ENCODE results near the gene WDR62.

WDR62 gene

DNA sequence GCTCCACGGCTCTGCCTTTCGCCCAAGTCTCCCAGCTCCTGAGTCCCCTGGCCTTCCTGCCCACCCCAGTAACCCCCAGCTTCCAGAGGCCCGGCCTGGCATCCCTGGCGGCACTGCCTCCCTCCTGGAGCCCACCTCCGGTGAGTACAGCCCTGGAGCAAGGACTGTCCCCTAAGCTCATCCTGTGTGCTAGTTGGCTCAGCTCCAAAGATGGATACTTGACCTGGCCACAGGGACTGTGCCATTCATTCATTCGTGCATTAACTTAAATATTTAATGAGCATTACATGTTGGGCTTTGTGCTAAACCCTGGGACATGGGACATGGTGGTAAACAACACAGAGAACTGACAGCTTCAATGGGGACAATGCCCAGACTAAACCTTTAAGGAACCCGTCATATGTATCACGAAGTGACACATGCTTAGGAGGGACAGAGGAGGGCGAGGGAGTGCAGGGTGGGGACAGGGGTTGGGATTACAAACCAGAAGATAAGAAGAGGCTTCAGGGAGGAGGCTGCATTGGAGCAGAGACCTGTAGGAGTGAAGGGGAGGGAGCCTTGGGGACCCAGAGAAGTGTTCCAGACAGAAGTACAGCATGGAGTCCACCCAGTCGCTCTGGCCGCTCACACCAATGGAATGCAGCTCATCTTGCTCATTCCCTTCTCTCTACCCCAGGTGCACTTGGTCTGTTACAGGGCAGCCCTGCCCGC lies 49.3 kb downstream of the WDR62 start:
- H3K9ac ChIP-seq (ENCODE audit: low read length), result no peak overlapping the region
- no peak for DNase-seq (ENCODE audit: low read depth)
- no peaks in the 10 kb centered on the region for H3K36me3 ChIP-seq (ENCODE audit: control insufficient read depth, insufficient read depth, low read length, severe bottlenecking)
- H3K4me1 ChIP-seq (ENCODE audit: control insufficient read depth, insufficient read depth, low read length), result no peaks in the 10 kb centered on the region
- no peaks in the 10 kb centered on the region for H3K27me3 ChIP-seq (replicated peaks; ENCODE audit: control insufficient read depth, insufficient read depth, low read length)
- no peak overlapping the region for H3K4me3 ChIP-seq (ENCODE audit: low read length)
- H3K9me3 ChIP-seq (ENCODE audit: control insufficient read depth, low read length), result no peaks in the 10 kb centered on the region

DNA sequence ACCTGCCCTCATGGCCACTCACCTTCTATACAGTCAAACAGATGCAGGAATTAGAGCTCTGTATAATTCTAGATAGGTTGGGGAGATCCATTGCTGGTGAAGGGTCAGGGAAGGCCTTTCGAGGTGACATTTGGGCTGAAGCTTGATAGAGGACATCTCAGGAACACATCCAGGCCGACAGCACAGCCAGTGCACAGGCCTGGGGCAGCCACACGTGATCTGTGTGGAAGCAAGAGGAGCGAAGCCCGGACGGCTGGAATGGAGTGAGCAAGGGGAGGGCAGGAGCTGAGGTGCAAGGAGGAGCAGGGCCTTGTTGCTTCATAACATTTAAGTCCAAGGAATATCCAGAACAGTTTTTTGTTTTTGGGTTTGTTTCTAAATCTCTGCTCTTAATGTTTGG lies 51.7 kb downstream of the WDR62 start:
- Histone ChIP-seq H3K9me3 (ENCODE audit: control insufficient read depth, low read length) (no peaks in the 10 kb centered on the region), H3K36me3 (ENCODE audit: control insufficient read depth, insufficient read depth, low read length, severe bottlenecking) (no peaks in the 10 kb centered on the region), H3K4me1 (ENCODE audit: control insufficient read depth, insufficient read depth, low read length) (no peaks in the 10 kb centered on the region), H3K27me3 (replicated peaks; ENCODE audit: control insufficient read depth, insufficient read depth, low read length) (no peaks in the 10 kb centered on the region), H3K9ac (ENCODE audit: low read length) (no peak overlapping the region), H3K4me3 (ENCODE audit: low read length) (no peak overlapping the region)
- DNase-seq (ENCODE audit: low read depth), result no peak

DNA sequence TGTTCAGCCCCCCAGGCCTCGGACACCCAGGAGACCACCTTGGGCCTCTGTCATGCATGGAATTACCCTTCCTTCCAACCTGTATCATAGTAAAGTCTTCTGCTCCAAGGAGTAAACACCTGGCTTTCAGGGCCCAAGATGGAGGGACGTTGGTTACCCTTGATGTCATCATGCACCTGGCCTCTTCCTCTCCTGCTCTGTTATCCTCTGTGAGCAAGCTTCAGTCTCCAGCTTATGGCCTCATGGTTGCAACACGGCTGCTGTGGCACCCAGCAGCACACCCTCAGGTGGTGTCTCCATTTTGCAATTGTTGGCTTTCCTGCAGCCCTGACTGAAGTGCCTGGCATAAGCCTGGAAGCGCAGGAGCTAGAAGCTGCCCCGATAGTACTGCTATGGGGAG lies 52.3 kb downstream of the WDR62 start:
- Histone ChIP-seq H3K36me3 (ENCODE audit: control insufficient read depth, insufficient read depth, low read length, severe bottlenecking) (no peaks in the 10 kb centered on the region), H3K9me3 (ENCODE audit: control insufficient read depth, low read length) (no peaks in the 10 kb centered on the region), H3K9ac (ENCODE audit: low read length) (no peak overlapping the region), H3K27me3 (replicated peaks; ENCODE audit: control insufficient read depth, insufficient read depth, low read length) (no peaks in the 10 kb centered on the region), H3K4me3 (ENCODE audit: low read length) (no peak overlapping the region), H3K4me1 (ENCODE audit: control insufficient read depth, insufficient read depth, low read length) (no peaks in the 10 kb centered on the region)
- no peak for DNase-seq (ENCODE audit: low read depth)

GRCh38 chr19:36108684-36109083 lies 54.0 kb downstream of the WDR62 start:
- peaks cover 9% of the 10 kb centered on the region for H3K36me3 ChIP-seq (ENCODE audit: control insufficient read depth, insufficient read depth, low read length, severe bottlenecking)
- no peak overlapping the region for H3K4me3 ChIP-seq (ENCODE audit: low read length)
- peaks cover 3% of the 10 kb centered on the region for H3K4me1 ChIP-seq (ENCODE audit: control insufficient read depth, insufficient read depth, low read length)
- H3K27me3 ChIP-seq (replicated peaks; ENCODE audit: control insufficient read depth, insufficient read depth, low read length), result no peaks in the 10 kb centered on the region
- no peaks in the 10 kb centered on the region for H3K9me3 ChIP-seq (ENCODE audit: control insufficient read depth, low read length)
- H3K9ac ChIP-seq (ENCODE audit: low read length), result no peak overlapping the region
- no peak for DNase-seq (ENCODE audit: low read depth)

GRCh38 chr19:36110487-36111199 lies 55.9 kb downstream of the WDR62 start, which contains the start of gene OVOL3:
Gene OVOL3, plus strand, starts transcription at chr19:36111143. Its CDS starts 60 bp downstream, at chr19:36111203.
- H3K27me3 ChIP-seq (replicated peaks; ENCODE audit: control insufficient read depth, insufficient read depth, low read length), result no peaks in the 10 kb centered on the region
- peaks cover 9% of the 10 kb centered on the region for H3K36me3 ChIP-seq (ENCODE audit: control insufficient read depth, insufficient read depth, low read length, severe bottlenecking)
- H3K9ac ChIP-seq (ENCODE audit: low read length), result no peak within 1 kb of the TSS

GRCh38 chr19:36111200-36111539 lies 56.5 kb downstream of the WDR62 start:
- H3K36me3 ChIP-seq (ENCODE audit: control insufficient read depth, insufficient read depth, low read length, severe bottlenecking), result peaks cover 9% of the 10 kb centered on the region
- H3K4me3 ChIP-seq (ENCODE audit: low read length), result no peak overlapping the region
- DNase-seq (ENCODE audit: low read depth), result no peak
- no peaks in the 10 kb centered on the region for H3K9me3 ChIP-seq (ENCODE audit: control insufficient read depth, low read length)
- no peaks in the 10 kb centered on the region for H3K27me3 ChIP-seq (replicated peaks; ENCODE audit: control insufficient read depth, insufficient read depth, low read length)
- H3K4me1 ChIP-seq (ENCODE audit: control insufficient read depth, insufficient read depth, low read length), result peaks cover 12% of the 10 kb centered on the region
- no peak overlapping the region for H3K9ac ChIP-seq (ENCODE audit: low read length)

More at GRCh38 chr19:36110487-36111199, 55.9 kb downstream of the WDR62 start, which contains the start of gene OVOL3:
- DNase-seq (ENCODE audit: low read depth), result no peak
- peaks cover 9% of the 10 kb centered on the region for H3K4me1 ChIP-seq (ENCODE audit: control insufficient read depth, insufficient read depth, low read length)
- no peak within 1 kb of the TSS for H3K4me3 ChIP-seq (ENCODE audit: low read length)
- no peaks in the 10 kb centered on the region for H3K9me3 ChIP-seq (ENCODE audit: control insufficient read depth, low read length)

DNA sequence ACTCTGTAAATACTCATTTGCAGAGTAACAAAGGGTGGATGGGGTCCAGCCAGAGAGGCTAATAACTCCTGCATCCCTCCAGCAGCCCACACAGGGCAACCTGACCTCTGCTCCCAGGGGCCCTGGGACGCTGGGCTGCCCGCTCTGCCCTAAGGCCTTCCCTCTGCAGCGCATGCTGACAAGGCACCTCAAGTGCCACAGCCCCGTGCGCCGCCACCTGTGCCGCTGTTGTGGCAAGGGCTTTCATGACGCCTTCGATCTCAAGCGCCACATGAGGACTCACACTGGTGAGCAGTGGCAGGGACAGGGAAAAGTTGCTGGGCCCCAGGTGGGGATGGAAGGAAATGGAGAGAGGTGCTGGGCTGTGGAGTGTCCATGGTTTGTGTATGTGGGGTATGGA lies 58.0 kb downstream of the WDR62 start:
- Histone ChIP-seq H3K4me1 (ENCODE audit: control insufficient read depth, insufficient read depth, low read length) (peaks cover 15% of the 10 kb centered on the region), H3K27me3 (replicated peaks; ENCODE audit: control insufficient read depth, insufficient read depth, low read length) (no peaks in the 10 kb centered on the region), H3K4me3 (ENCODE audit: low read length) (no peak overlapping the region), H3K9me3 (ENCODE audit: control insufficient read depth, low read length) (no peaks in the 10 kb centered on the region), H3K36me3 (ENCODE audit: control insufficient read depth, insufficient read depth, low read length, severe bottlenecking) (peaks cover 13% of the 10 kb centered on the region), H3K9ac (ENCODE audit: low read length) (no peak overlapping the region)
- DNase-seq (ENCODE audit: low read depth), result no peak

DNA sequence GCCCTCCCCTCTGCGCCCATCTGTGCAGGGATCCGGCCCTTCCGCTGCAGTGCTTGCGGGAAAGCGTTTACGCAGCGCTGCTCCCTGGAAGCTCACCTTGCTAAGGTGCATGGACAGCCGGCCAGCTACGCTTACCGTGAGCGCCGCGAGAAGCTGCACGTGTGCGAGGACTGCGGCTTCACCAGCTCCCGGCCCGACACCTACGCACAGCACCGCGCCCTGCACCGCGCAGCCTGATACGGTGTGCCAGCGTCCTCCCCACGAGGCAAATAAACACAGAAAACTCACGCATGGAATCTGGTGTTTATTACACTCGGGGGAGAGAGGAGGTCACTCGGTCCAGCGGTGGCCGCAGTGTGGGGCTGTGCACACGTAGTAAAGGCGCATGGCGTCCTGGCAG lies 58.7 kb downstream of the WDR62 start:
- no peaks in the 10 kb centered on the region for H3K9me3 ChIP-seq (ENCODE audit: control insufficient read depth, low read length)
- no peaks in the 10 kb centered on the region for H3K27me3 ChIP-seq (replicated peaks; ENCODE audit: control insufficient read depth, insufficient read depth, low read length)
- H3K4me1 ChIP-seq (ENCODE audit: control insufficient read depth, insufficient read depth, low read length), result peaks cover 15% of the 10 kb centered on the region
- H3K36me3 ChIP-seq (ENCODE audit: control insufficient read depth, insufficient read depth, low read length, severe bottlenecking), result peaks cover 19% of the 10 kb centered on the region
- H3K9ac ChIP-seq (ENCODE audit: low read length), result peak overlapping the region; percentile 91
- no peak for DNase-seq (ENCODE audit: low read depth)
- peak overlapping the region; percentile 85 for H3K4me3 ChIP-seq (ENCODE audit: low read length)

DNA sequence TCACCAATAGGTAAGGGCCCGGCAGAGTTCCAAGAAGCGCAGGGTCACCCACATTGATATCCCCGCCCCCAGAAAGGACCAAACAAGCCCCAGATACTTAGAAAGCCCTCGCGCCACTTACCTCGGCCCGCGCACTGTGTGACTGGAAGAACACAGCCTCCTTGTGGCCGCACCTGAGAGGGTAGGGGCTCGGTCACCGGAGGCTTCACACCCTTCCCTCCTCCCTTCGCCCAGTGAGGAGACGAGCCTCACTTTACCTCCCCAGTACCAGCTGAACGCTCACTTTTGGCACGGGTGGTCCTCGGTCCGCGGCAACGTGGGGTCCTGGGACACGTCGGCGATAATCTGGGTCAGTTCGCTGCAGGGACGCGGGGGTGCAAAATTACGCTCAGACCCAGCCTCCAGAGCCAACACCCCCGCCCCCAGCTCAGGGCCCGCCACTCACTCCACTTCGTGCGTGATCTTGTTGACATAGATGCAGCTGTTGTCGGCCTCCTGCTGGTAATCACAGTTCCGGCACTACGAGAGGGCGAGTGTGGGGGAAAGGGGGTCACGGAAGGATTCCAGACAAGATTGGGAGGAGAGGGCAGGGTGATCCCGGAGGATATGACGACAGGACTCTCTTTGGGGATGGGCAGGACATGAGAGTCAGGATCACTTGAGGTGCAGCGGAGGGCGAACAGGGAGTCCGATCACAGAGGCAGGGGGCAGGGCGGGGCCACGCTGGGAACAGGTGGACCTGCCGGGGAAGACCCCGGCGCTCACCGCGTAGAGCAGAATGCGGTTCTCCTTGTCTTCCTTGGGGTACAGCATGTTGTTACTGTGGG lies 59.4 kb downstream of the WDR62 start:
- DNase-seq (ENCODE audit: low read depth), result peak; percentile 56
- Histone ChIP-seq H3K9ac (ENCODE audit: low read length) (peak overlapping the region; percentile 91), H3K36me3 (ENCODE audit: control insufficient read depth, insufficient read depth, low read length, severe bottlenecking) (peaks cover 26% of the 10 kb centered on the region), H3K4me3 (ENCODE audit: low read length) (peak overlapping the region; percentile 85), H3K27me3 (replicated peaks; ENCODE audit: control insufficient read depth, insufficient read depth, low read length) (no peaks in the 10 kb centered on the region), H3K4me1 (ENCODE audit: control insufficient read depth, insufficient read depth, low read length) (peaks cover 15% of the 10 kb centered on the region), H3K9me3 (ENCODE audit: control insufficient read depth, low read length) (no peaks in the 10 kb centered on the region)

DNA sequence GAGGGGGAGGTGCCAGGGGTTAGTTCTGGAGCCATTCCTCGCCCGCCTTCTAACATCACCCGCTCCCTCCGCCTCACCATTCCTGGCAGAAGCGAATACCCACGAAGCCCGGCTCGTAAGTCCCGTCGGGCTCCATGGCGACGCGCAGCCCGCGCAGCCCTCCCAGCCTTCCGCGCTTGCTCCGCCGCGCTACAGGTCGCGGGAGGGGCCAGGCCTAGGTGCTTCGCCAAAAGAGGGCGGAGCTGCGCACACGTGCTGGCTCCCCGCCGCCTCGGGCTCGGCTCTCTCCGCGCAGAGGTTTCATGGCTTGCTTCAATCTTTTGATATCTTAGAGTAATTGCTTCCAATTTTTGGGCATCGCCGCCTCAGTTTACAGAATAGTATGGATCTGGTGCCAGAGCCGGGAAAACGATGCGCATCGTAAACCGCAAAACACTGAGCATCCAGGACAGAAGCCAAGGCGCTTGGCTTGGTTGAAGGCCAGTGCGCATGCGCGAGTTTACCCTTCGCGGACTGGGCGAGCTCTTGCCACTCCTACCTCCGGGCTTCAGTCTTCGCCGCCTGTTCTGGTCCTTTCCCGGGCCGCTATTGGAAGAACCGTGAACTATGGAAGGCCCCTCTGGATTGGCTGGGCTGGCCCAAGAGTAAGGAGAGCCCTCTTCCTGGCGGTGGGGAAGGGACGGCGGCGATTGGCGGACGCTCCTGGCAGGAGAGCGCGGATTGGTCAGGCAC lies 60.2 kb downstream of the WDR62 start, which contains the start of gene POLR2I:
Gene POLR2I (minus strand): TSS at position 155 of the 732 bp plus-strand sequence. CDS start 19 bp downstream, at position 136.
- no peaks in the 10 kb centered on the region for H3K27me3 ChIP-seq (replicated peaks; ENCODE audit: control insufficient read depth, insufficient read depth, low read length)
- H3K9me3 ChIP-seq (ENCODE audit: control insufficient read depth, low read length), result no peaks in the 10 kb centered on the region
- H3K36me3 ChIP-seq (ENCODE audit: control insufficient read depth, insufficient read depth, low read length, severe bottlenecking), result peaks cover 28% of the 10 kb centered on the region
- peak; percentile 100 for DNase-seq (ENCODE audit: low read depth)
- H3K4me3 ChIP-seq (ENCODE audit: low read length), result peak within 1 kb of the TSS; percentile 85
- peaks cover 15% of the 10 kb centered on the region for H3K4me1 ChIP-seq (ENCODE audit: control insufficient read depth, insufficient read depth, low read length)
- peak within 1 kb of the TSS; percentile 91 for H3K9ac ChIP-seq (ENCODE audit: low read length)
